ENCODE results near the gene SLC38A10. TPM values are rescaled to one million over a fixed set of nuclear protein-coding genes. Genes with fewer than 3 reads are reported as not detected.

The SLC38A10 gene
- total and polyA plus RNA-seq, 2 of the 13 experiments (the other 11 are each of a cell fraction or from before 2014, with no cell fraction given): 23.4 to 55.8 TPM

GRCh38 chr17:81200695-81201580 is 94.2 kb downstream of the SLC38A10 start (continued):
- no peak for TF ChIP-seq ZNF432 (CRISPR knock-in tag; IDR thresholded peaks at IDR 0.05; ENCODE audit: borderline replicate concordance)
- TF ChIP-seq, protein P1, sequence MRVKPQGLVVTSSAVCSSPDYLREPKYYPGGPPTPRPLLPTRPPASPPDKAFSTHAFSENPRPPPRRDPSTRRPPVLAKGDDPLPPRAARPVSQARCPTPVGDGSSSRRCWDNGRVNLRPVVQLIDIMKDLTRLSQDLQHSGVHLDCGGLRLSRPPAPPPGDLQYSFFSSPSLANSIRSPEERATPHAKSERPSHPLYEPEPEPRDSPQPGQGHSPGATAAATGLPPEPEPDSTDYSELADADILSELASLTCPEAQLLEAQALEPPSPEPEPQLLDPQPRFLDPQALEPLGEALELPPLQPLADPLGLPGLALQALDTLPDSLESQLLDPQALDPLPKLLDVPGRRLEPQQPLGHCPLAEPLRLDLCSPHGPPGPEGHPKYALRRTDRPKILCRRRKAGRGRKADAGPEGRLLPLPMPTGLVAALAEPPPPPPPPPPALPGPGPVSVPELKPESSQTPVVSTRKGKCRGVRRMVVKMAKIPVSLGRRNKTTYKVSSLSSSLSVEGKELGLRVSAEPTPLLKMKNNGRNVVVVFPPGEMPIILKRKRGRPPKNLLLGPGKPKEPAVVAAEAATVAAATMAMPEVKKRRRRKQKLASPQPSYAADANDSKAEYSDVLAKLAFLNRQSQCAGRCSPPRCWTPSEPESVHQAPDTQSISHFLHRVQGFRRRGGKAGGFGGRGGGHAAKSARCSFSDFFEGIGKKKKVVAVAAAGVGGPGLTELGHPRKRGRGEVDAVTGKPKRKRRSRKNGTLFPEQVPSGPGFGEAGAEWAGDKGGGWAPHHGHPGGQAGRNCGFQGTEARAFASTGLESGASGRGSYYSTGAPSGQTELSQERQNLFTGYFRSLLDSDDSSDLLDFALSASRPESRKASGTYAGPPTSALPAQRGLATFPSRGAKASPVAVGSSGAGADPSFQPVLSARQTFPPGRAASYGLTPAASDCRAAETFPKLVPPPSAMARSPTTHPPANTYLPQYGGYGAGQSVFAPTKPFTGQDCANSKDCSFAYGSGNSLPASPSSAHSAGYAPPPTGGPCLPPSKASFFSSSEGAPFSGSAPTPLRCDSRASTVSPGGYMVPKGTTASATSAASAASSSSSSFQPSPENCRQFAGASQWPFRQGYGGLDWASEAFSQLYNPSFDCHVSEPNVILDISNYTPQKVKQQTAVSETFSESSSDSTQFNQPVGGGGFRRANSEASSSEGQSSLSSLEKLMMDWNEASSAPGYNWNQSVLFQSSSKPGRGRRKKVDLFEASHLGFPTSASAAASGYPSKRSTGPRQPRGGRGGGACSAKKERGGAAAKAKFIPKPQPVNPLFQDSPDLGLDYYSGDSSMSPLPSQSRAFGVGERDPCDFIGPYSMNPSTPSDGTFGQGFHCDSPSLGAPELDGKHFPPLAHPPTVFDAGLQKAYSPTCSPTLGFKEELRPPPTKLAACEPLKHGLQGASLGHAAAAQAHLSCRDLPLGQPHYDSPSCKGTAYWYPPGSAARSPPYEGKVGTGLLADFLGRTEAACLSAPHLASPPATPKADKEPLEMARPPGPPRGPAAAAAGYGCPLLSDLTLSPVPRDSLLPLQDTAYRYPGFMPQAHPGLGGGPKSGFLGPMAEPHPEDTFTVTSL (CRISPR knock-in tag; IDR thresholded peaks at IDR 0.05; ENCODE audit: borderline replicate concordance): no peak
- no peak for TF ChIP-seq SOX6 (IDR thresholded peaks at IDR 0.05)
- TF ChIP-seq SOX6 (CRISPR knock-in tag; IDR thresholded peaks at IDR 0.05): no peak
- TF ChIP-seq KDM6A (CRISPR knock-in tag; IDR thresholded peaks at IDR 0.05; ENCODE audit: low read depth): no peak
- TF ChIP-seq, protein P2, sequence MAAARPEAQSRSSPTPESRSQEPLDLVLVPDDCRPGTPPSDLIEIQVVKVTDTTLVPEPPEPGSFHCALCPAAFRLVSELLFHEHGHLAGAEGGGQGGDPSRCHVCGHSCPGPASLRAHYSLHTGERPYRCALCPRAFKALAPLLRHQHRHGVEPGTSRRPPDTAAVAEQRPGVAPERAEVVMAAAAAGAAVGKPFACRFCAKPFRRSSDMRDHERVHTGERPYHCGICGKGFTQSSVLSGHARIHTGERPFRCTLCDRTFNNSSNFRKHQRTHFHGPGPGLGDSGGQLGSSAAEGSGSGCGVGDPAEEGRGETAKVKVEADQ (CRISPR knock-in tag; IDR thresholded peaks at IDR 0.05; ENCODE audit: borderline replicate concordance): no peak
- peak; percentile 39; the same call in 1 of the 2 replicates for TF ChIP-seq RAD21 (CRISPR knock-in tag; IDR thresholded peaks at IDR 0.05)
- no peak for TF ChIP-seq TSC22D2 (CRISPR knock-in tag; IDR thresholded peaks at IDR 0.05; ENCODE audit: borderline replicate concordance)
- TF ChIP-seq ARID4A (CRISPR knock-in tag; IDR thresholded peaks at IDR 0.05; ENCODE audit: borderline replicate concordance): no peak
- no peak for TF ChIP-seq POLR2G (IDR thresholded peaks at IDR 0.05; ENCODE audit: low read depth, low read length)
- no peak for TF ChIP-seq ZNF720 (CRISPR knock-in tag; IDR thresholded peaks at IDR 0.05)
- peak; percentile 58 for TF ChIP-seq STAG1 (CRISPR knock-in tag; IDR thresholded peaks at IDR 0.05)
- TF ChIP-seq ZNF326 (CRISPR knock-in tag; IDR thresholded peaks at IDR 0.05; ENCODE audit: borderline replicate concordance): no peak
- no peak for TF ChIP-seq DMAP1 (CRISPR knock-in tag; IDR thresholded peaks at IDR 0.05)
- TF ChIP-seq ZNF547 (CRISPR knock-in tag; IDR thresholded peaks at IDR 0.05): 0 out of 2 replicates have a peak, but pooled peaks have one; percentile 17
- no peak for TF ChIP-seq ZNF546 (CRISPR knock-in tag; conservative IDR thresholded peaks at IDR 0.05)
- peak; percentile 65 for TF ChIP-seq CTCF (CRISPR knock-in tag; IDR thresholded peaks at IDR 0.05)

All from HepG2 (cell line).